ENCODE data around the gene EXD1.

GRCh38 chr15:41254560-41254959 lies 24.0 kb upstream of the EXD1 start:
- TF ChIP-seq CTCF (IDR thresholded peaks at IDR 0.05; ENCODE audit: low read length) = no peak
- TF ChIP-seq EZH2 (optimal IDR thresholded peaks at IDR 0.05; ENCODE audit: low read depth, low read length) = no peak
